OCI-LY3 (cell line): ENCODE measurements around the gene SH3PXD2A.

ENCODE experiments used
- EZH2phosphoT487 ChIP-seq: fragments of 200-600 bp; shearing (Covaris generic); IDR thresholded peaks from 2 replicates; pipeline ENCODE4 v1.6.1; 2018; ENCODE audit warnings: antibody characterized with exemption, mixed run types, low read depth
- TF ChIP-seq, protein P1 (sequence below): fragments of 200-600, 300-600 bp; sonication (generic); IDR thresholded peaks from 2 replicates; pipeline ENCODE4 v1.5.1; 2014; ENCODE audit warnings: antibody characterized with exemption, low read length, low read depth

DNA sequence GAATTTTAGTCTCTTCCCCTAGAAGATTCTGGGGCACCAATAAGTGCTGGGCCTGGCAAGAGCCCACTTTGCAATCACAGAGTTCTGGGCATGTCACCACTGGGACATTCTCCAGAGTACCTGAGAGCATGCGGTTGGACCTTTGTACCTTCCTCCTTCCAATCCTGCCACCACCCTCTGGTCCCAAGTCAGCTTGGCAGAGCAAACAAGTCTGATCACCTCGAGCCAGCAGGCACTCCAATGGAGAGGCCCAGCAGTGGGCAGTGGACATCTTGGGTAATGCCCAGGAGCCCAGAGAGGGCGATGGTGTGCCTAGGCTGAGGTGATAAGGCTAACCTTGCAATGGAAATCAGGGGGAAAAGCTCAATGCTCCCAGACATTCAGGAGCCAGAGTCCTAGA lies 43.4 kb downstream of the SH3PXD2A start:
- TF ChIP-seq, protein P1, sequence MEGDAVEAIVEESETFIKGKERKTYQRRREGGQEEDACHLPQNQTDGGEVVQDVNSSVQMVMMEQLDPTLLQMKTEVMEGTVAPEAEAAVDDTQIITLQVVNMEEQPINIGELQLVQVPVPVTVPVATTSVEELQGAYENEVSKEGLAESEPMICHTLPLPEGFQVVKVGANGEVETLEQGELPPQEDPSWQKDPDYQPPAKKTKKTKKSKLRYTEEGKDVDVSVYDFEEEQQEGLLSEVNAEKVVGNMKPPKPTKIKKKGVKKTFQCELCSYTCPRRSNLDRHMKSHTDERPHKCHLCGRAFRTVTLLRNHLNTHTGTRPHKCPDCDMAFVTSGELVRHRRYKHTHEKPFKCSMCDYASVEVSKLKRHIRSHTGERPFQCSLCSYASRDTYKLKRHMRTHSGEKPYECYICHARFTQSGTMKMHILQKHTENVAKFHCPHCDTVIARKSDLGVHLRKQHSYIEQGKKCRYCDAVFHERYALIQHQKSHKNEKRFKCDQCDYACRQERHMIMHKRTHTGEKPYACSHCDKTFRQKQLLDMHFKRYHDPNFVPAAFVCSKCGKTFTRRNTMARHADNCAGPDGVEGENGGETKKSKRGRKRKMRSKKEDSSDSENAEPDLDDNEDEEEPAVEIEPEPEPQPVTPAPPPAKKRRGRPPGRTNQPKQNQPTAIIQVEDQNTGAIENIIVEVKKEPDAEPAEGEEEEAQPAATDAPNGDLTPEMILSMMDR, result no peak
- no peak for TF ChIP-seq EZH2phosphoT487
